Keratinocyte (primary cell): ENCODE results near the gene SEC14L1. TPM values are rescaled to one million over a fixed set of nuclear protein-coding genes. Genes with fewer than 3 reads are reported as not detected.

ENCODE experiments used
- DNase-seq: peaks from one replicate; pipeline ENCODE4 v3.0.0-alpha.2; 2011; ENCODE audit warnings: low read depth, missing footprints, low spot score
- FAIRE-seq: peaks from 2 replicates; lab custom pipeline; 2011; peaks lifted over from hg19 to GRCh38; lab: Jason Lieb, UNC
- H2AFZ ChIP-seq: 2 replicates; pipeline ENCODE4 v1.6.0; 2012; ENCODE audit warnings: low read length, control low read depth, inconsistent platforms; ENCODE audit not compliant: control insufficient read depth
- H3K27ac ChIP-seq: 2 replicates; pipeline ENCODE4 v1.5.1; 2011; ENCODE audit warnings: low read length; ENCODE audit not compliant: control insufficient read depth, insufficient read depth
- H3K27me3 ChIP-seq: 3 replicates; pipeline ENCODE4 v1.6.0; 2011; ENCODE audit warnings: low read length; ENCODE audit not compliant: control insufficient read depth, insufficient read depth; ENCODE audit errors: extremely low read depth
- H3K36me3 ChIP-seq, 2 experiments: 2 replicates in 1 of 2; 3 replicates in 1 of 2; pipeline ENCODE4 v1.5.1; 2011; ENCODE audit warnings: low read length in 2 of 2, mild to moderate bottlenecking in 1 of 2; ENCODE audit not compliant: control insufficient read depth in 2 of 2, insufficient read depth in 2 of 2; ENCODE audit errors: extremely low read depth in 1 of 2
- H3K4me1 ChIP-seq: 3 replicates; pipeline ENCODE4 v1.5.1; 2011; ENCODE audit warnings: low read length; ENCODE audit not compliant: control insufficient read depth, insufficient read depth; ENCODE audit errors: extremely low read depth
- H3K4me2 ChIP-seq: 3 replicates; pipeline ENCODE4 v1.6.0; 2011; ENCODE audit warnings: low read depth, low read length; ENCODE audit not compliant: control insufficient read depth, insufficient read depth; ENCODE audit errors: extremely low read depth
- H3K4me3 ChIP-seq, 3 experiments: fragments of 200-600 bp in 1 of 3; sonication (generic) in 1 of 3; 2 replicates in 2 of 3; 3 replicates in 1 of 3; pipeline ENCODE4 v1.5.1; 2011 to 2016; ENCODE audit warnings: low read length in 3 of 3, mild to moderate bottlenecking in 3 of 3, control low read depth in 2 of 3, inconsistent platforms in 1 of 3, low read depth in 1 of 3, mixed read lengths in 1 of 3, mixed run types in 1 of 3, moderate library complexity in 1 of 3; ENCODE audit not compliant: control insufficient read depth in 2 of 3, insufficient read depth in 2 of 3; ENCODE audit errors: extremely low read depth in 1 of 3
- H3K79me2 ChIP-seq: 2 replicates; pipeline ENCODE4 v1.6.0; 2012; ENCODE audit warnings: low read length; ENCODE audit not compliant: control insufficient read depth, insufficient read depth
- H3K9ac ChIP-seq: 3 replicates; pipeline ENCODE4 v1.6.0; 2011; ENCODE audit warnings: low read length; ENCODE audit not compliant: control insufficient read depth, insufficient read depth; ENCODE audit errors: extremely low read depth
- H3K9me1 ChIP-seq: 3 replicates; pipeline ENCODE4 v1.6.0; 2011; ENCODE audit warnings: low read length; ENCODE audit not compliant: control insufficient read depth, insufficient read depth; ENCODE audit errors: extremely low read depth
- H3K9me3 ChIP-seq: 2 replicates; pipeline ENCODE4 v1.5.1; 2012; ENCODE audit warnings: low read depth, low read length; ENCODE audit not compliant: control insufficient read depth
- H4K20me1 ChIP-seq: 3 replicates; pipeline ENCODE4 v1.6.0; 2011; ENCODE audit warnings: low read length; ENCODE audit not compliant: control insufficient read depth, insufficient read depth; ENCODE audit errors: extremely low read depth
- CTCF ChIP-seq, 3 experiments: IDR thresholded peaks in 1 of 3; conservative IDR thresholded peaks in 1 of 3; optimal IDR thresholded peaks in 1 of 3; 2 replicates in 2 of 3; 3 replicates in 1 of 3; pipeline versions ENCODE3 to v1.5.1; 2011; ENCODE audit warnings: low read length in 3 of 3, mild to moderate bottlenecking in 3 of 3, moderate library complexity in 2 of 3, control low read depth in 1 of 3, inconsistent platforms in 1 of 3; ENCODE audit not compliant: insufficient read depth in 2 of 3; ENCODE audit errors: extremely low read depth in 1 of 3
- EZH2 ChIP-seq: IDR thresholded peaks from one replicate; pipeline ENCODE4 v1.6.1; 2012; ENCODE audit warnings: inconsistent platforms, mild to moderate bottlenecking, low read length, moderate library complexity
- dilution Hi-C: fragments of 300-500 bp; cut with MboI; formaldehyde crosslinking; loops from one replicate; pipeline ENCODE4 v1.7.0; 2020; ENCODE audit warnings: low sequenced_read_pairs; ENCODE audit not compliant: extremely low pct_ligation_motif_present
- polyA plus RNA-seq, 5 experiments: library from polyadenylated mRNA; depleted of rRNA in 3 of 5; stranded (reverse) in 3 of 5; stranded (forward) in 1 of 5; unstranded in 1 of 5; fragments of >200 nt; gene quantifications; 1 replicate in 1 of 5; 2 replicates in 3 of 5; 3 replicates in 1 of 5; pipeline versions ENCODE4 v1.2.1 to v1.2.3, GENCODE V29; 2011 to 2012; ENCODE audit warnings: missing spikeins in 2 of 5, low read depth in 1 of 5, low replicate concordance in 1 of 5

SEC14L1 gene
- polyA plus RNA-seq, 1 donor (not counting 4 experiments of a cell fraction or from before 2014, with no cell fraction given): 35.6 TPM

DNA sequence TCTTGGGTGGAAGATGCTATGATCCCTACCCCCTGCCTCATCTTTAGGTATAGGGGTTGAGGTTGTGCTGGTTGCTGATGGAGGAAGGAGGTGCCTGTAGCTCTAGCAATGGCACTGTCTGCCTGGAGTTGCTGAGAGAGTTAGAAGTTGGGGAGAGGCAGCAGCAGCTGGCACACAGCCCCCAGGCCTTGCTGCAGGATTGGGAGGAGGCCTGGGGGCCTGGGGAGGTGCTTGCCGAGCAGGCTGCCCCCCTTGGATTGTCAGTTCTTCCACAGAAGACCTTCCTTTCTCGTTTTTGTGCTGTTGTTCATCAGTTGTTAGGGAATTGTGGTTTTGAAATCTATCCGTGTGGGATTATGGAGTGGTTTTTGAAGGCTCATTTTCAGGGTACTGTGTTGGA is 52.9 kb downstream of the SEC14L1 start:
- Histone ChIP-seq H2AFZ (no peak overlapping the region), H4K20me1 (no peaks in the 10 kb centered on the region), H3K4me1 (no peaks in the 10 kb centered on the region), H3K4me3 (no peak overlapping the region), H3K27ac (no peak overlapping the region), H3K9me3 (no peaks in the 10 kb centered on the region), H3K36me3 (peaks cover 27 to 42% of the 10 kb centered on the region in 2 experiments), H3K27me3 (no peaks in the 10 kb centered on the region), H3K79me2 (peaks cover 15% of the 10 kb centered on the region), H3K9ac (no peak overlapping the region), H3K9me1 (peaks cover 2% of the 10 kb centered on the region), H3K4me2 (no peak overlapping the region)
- FAIRE-seq: no peak
- no peak for TF ChIP-seq CTCF (optimal IDR thresholded peaks at IDR 0.05 in 1 of 3, IDR thresholded peaks at IDR 0.05 in 1 of 3, conservative IDR thresholded peaks at IDR 0.05 in 1 of 3; ENCODE audit: extremely low read depth in 1 of 3, insufficient read depth in 2 of 3, low read length in 3 of 3)
- TF ChIP-seq EZH2: no peak
- dilution Hi-C loops: no loop called here
- DNase-seq: no peak

DNA sequence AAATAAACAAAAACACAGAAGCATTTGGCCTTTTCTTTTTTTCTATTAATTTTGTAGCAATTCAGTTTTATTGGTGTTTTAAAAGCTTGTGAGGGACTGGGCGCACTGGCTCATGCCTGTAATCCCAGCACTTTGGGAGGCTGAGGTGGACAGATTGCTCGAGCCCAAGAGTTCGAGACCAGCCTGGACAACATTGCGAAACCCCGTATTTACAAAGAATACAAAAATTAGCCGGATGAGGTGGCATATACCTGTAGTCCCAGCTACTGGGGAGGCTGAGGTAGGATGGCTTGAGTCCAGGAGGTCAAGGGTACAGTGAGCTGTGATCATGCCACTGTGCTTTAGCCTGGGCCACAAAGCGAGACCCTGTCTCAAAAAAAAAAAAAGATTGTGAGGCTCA is 53.4 kb downstream of the SEC14L1 start:
- H3K4me3 ChIP-seq: no peak overlapping the region

More for the DNA sequence above, 53.4 kb downstream of the SEC14L1 start:
- dilution Hi-C loops: no loop called here
- no peaks in the 10 kb centered on the region for H3K9me3 ChIP-seq
- H3K4me2 ChIP-seq: no peak overlapping the region
- H4K20me1 ChIP-seq: no peaks in the 10 kb centered on the region
- H3K79me2 ChIP-seq: peaks cover 11% of the 10 kb centered on the region
- no peak for TF ChIP-seq CTCF (optimal IDR thresholded peaks at IDR 0.05 in 1 of 3, IDR thresholded peaks at IDR 0.05 in 1 of 3, conservative IDR thresholded peaks at IDR 0.05 in 1 of 3; ENCODE audit: extremely low read depth in 1 of 3, insufficient read depth in 2 of 3, low read length in 3 of 3)
- no peak for TF ChIP-seq EZH2
- H2AFZ ChIP-seq: no peak overlapping the region
- H3K9me1 ChIP-seq: peaks cover 2% of the 10 kb centered on the region
- H3K4me1 ChIP-seq: no peaks in the 10 kb centered on the region
- no peak overlapping the region for H3K9ac ChIP-seq
- H3K36me3 ChIP-seq: peaks cover 28 to 42% of the 10 kb centered on the region in 2 experiments
- FAIRE-seq (no peak), DNase-seq (no peak)
- no peak overlapping the region for H3K27ac ChIP-seq
- no peaks in the 10 kb centered on the region for H3K27me3 ChIP-seq
